KOPT-K1 (cell line): ENCODE measurements around the gene RGL3.
"Not testable (repeated sequence)": the region's sequence is repeated elsewhere in the genome, so short reads cannot be mapped to it uniquely, and the experiment has no call there.

Experiments
- H3K27ac ChIP-seq: fragments of 200-600 bp; sonication (generic); 2 replicates; pipeline ENCODE4 v1.5.1; 2016; ENCODE audit warnings: antibody characterized with exemption, mild to moderate bottlenecking, low read depth, low read length; ENCODE audit not compliant: poor library complexity, severe bottlenecking
- H3K36me3 ChIP-seq: fragments of 200-600 bp; sonication (generic); 2 replicates; pipeline ENCODE4 v1.5.1; 2017; ENCODE audit warnings: antibody characterized with exemption, mild to moderate bottlenecking, low read length, moderate library complexity; ENCODE audit not compliant: insufficient read depth
- H3K9me3 ChIP-seq: fragments of 200-600 bp; sonication (generic); 2 replicates; pipeline ENCODE4 v1.5.1; 2017; ENCODE audit warnings: antibody characterized with exemption, low read length, mild to moderate bottlenecking; ENCODE audit not compliant: insufficient read depth, poor library complexity, severe bottlenecking

RGL3 gene

GRCh38 chr19:11416346-11417052 is 2.6 kb downstream of the RGL3 start:
- H3K36me3 ChIP-seq, result no peaks in the 10 kb centered on the region
- peaks cover 2% of the 10 kb centered on the region for H3K9me3 ChIP-seq
- no peak overlapping the region for H3K27ac ChIP-seq

DNA sequence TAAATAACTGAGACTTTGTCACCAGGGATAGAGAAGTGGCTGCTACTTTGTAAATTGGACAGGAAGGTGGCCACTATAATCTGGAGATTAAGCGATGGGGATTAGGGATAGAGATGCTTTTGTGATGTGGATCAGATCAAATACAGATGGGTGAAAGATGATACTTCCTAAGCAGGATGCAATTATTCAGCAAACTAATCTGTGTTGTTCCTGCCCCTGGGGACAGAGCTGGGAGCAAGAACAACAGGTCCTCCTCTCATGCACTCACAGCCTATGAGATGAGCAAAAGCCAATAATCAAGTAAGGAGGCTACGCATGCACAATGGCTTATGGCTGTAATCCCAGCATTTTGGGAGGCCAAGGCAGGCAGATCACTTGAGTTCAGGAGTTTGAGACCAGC is 4.6 kb downstream of the RGL3 start:
- H3K27ac ChIP-seq, result no peak overlapping the region
- no peaks in the 10 kb centered on the region for H3K9me3 ChIP-seq

GRCh38 chr19:11410682-11411081 is 8.4 kb downstream of the RGL3 start:
- Histone ChIP-seq H3K27ac (no peak overlapping the region), H3K36me3 (no peaks in the 10 kb centered on the region), H3K9me3 (no peaks in the 10 kb centered on the region)

More for the DNA sequence above, 4.6 kb downstream of the RGL3 start:
- no peaks in the 10 kb centered on the region for H3K36me3 ChIP-seq

DNA sequence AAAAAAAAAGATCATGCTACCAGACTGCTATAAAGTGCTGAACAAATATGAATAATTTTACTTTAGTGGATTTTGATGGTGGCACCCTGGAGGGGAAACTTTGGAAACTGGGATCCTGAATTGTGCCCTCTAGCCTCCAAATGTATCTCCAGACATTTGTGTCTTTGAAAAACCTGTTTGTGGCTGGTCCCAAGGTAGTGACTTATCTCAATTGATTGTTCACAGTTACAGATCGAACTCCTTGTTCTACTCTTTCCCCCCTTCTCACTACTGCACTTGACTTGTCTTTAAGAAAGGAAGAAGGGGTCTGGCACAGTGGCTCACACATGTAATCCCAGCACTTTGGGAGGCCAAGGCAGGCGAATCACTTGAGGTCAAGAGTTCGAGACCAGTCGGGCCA is 10.5 kb downstream of the RGL3 start:
- Histone ChIP-seq H3K36me3 (no peaks in the 10 kb centered on the region), H3K27ac (no peak overlapping the region), H3K9me3 (no peaks in the 10 kb centered on the region)

- H3K27ac ChIP-seq, H3K36me3 ChIP-seq, H3K9me3 ChIP-seq: not testable (repeated sequence)
These were observed 12.3 kb downstream of the RGL3 start for GRCh38 chr19:11406703-11407236.

- Histone ChIP-seq H3K36me3 (no peaks in the 10 kb centered on the region), H3K9me3 (no peaks in the 10 kb centered on the region), H3K27ac (no peak overlapping the region)
These were observed 13.1 kb downstream of the RGL3 start for GRCh38 chr19:11405846-11406643.

- Histone ChIP-seq H3K27ac (no peak overlapping the region), H3K36me3 (no peaks in the 10 kb centered on the region), H3K9me3 (no peaks in the 10 kb centered on the region)
These were observed 14.4 kb downstream of the RGL3 start for GRCh38 chr19:11404588-11405222.

- no peak overlapping the region for H3K27ac ChIP-seq
- H3K36me3 ChIP-seq, result no peaks in the 10 kb centered on the region
- no peaks in the 10 kb centered on the region for H3K9me3 ChIP-seq
These were observed 17.1 kb downstream of the RGL3 start for GRCh38 chr19:11401808-11402543.

DNA sequence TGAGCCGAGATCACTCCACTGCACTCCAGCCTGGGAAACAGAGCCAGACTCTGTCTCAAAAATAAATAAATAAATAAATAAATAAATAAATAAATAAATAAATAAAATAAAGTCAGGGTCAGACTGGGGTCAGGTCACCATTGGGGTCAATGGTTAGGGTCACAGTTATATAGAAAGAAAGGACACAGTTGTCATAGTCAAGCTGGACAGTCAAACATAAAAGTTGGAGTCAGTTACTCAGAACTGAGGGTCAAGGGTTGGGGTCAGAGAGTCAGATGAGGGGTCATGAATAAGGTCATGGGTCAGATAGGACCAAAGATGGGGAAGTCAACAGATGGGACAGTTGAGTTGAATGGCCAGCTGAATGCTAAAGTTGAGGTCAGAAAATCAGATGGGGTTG is 18.3 kb downstream of the RGL3 start:
- H3K27ac ChIP-seq, result no peak overlapping the region
- no peaks in the 10 kb centered on the region for H3K9me3 ChIP-seq
- no peaks in the 10 kb centered on the region for H3K36me3 ChIP-seq

- Histone ChIP-seq H3K9me3 (no peaks in the 10 kb centered on the region), H3K27ac (no peak overlapping the region), H3K36me3 (no peaks in the 10 kb centered on the region)
These were observed 19.4 kb downstream of the RGL3 start for GRCh38 chr19:11399667-11400066.

DNA sequence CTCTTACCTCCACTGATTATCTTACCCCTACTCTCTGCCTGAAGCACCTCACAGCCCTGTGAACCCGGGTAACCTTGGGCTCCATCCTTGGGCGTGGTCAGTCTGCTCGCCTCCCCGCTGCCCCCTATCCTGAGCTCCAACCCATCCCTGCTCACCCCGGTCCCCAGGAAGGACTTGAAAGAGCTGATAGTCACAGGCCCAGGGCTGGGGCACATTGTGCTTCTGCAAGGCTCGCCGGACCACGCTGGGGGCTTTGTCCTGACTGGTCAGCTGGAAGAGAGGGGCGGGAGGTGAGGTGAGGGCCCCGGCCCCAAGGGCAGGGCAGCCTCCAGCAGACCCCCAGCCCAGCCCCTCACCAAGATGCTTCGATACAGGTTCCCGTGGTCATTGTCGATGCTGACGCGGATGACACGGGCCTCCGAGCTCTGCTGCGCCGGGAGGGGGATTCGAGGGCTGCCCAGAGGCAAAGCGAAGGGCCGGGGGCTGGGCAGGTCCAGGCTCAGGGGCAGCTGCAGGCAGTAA is 22.0 kb downstream of the RGL3 start:
- Histone ChIP-seq H3K36me3 (no peaks in the 10 kb centered on the region), H3K27ac (no peak overlapping the region), H3K9me3 (no peaks in the 10 kb centered on the region)

DNA sequence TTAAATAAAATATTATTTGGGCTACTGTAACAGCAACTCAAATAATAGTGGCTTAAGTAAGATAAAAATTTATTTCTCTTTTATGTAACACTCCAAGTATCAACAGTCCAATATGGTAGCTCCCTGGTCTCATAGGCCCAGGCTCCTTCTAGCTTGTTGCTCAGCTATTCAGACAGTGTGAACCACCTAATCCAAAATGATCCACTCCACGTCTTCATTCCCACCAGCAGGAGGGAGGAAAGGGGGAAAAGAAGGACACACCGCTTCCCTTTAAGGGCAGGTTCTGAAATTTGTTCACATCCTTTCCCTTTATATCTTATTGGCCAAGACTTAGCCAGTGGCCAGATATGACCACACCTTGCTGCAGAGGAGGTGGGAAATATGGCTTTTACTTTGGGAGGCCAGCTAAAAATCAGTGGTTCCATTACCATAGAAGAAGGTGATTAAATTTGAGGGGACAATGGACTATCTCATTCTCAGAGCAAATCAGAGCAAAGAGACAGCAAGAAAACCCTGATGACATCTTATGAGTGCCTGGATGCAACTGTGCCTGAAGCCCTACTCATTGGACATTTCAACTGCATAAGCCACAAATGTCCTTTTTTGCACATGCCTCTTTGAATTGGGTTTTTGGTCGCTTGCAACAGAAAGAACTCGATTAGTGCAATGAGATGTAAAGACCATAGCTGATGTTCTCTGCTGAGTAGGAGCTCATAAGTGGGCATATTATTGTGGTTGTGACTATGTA is 28.0 kb downstream of the RGL3 start:
- Histone ChIP-seq H3K27ac (no peak overlapping the region), H3K9me3 (no peaks in the 10 kb centered on the region), H3K36me3 (no peaks in the 10 kb centered on the region)

GRCh38 chr19:11390359-11390758 is 28.8 kb downstream of the RGL3 start:
- no peaks in the 10 kb centered on the region for H3K36me3 ChIP-seq
- no peaks in the 10 kb centered on the region for H3K9me3 ChIP-seq
- H3K27ac ChIP-seq, result no peak overlapping the region
